ENCODE data around the gene CCDC178. TPM values are rescaled to one million over a fixed set of nuclear protein-coding genes. Genes with fewer than 3 reads are reported as not detected.
"Not testable (repeated sequence)": the region's sequence is repeated elsewhere in the genome, so short reads cannot be mapped to it uniquely, and the experiment has no call there.

Gene CCDC178
- total RNA-seq, 1 donor from 2014 or later: 0.27 TPM

GRCh38 chr18:33169218-33169617, 271.3 kb downstream of the CCDC178 start:
- no peak for DNase-seq
- intact Hi-C loops (cut with micrococcal nuclease): no loop called here
- no peak for TF ChIP-seq CTCF (IDR thresholded peaks at IDR 0.05; ENCODE audit: borderline replicate concordance)

GRCh38 chr18:33164121-33164520, 276.4 kb downstream of the CCDC178 start:
- H3K4me3 ChIP-seq; H3K9me3 ChIP-seq (replicated peaks); H3K27ac ChIP-seq (replicated peaks); H3K4me1 ChIP-seq; intact Hi-C loops (cut with micrococcal nuclease); H3K27me3 ChIP-seq (ENCODE audit: low read depth); DNase-seq; H3K36me3 ChIP-seq: not testable (repeated sequence)

More at GRCh38 chr18:33169218-33169617, 271.3 kb downstream of the CCDC178 start:
- no peaks in the 10 kb centered on the region for H3K27me3 ChIP-seq (ENCODE audit: low read depth)
- H3K9me3 ChIP-seq (replicated peaks): peaks cover 7% of the 10 kb centered on the region
- no peaks in the 10 kb centered on the region for H3K4me1 ChIP-seq
- no peaks in the 10 kb centered on the region for H3K36me3 ChIP-seq
- H3K27ac ChIP-seq (replicated peaks): no peak overlapping the region
- H3K4me3 ChIP-seq: no peak overlapping the region

GRCh38 chr18:33161131-33161530, 279.4 kb downstream of the CCDC178 start:
- Histone ChIP-seq H3K27me3 (ENCODE audit: low read depth) (no peaks in the 10 kb centered on the region), H3K9me3 (replicated peaks) (no peaks in the 10 kb centered on the region), H3K36me3 (no peaks in the 10 kb centered on the region), H3K4me3 (no peak overlapping the region), H3K27ac (replicated peaks) (no peak overlapping the region), H3K4me1 (no peaks in the 10 kb centered on the region)
- no peak for TF ChIP-seq CTCF (IDR thresholded peaks at IDR 0.05; ENCODE audit: borderline replicate concordance)
- intact Hi-C loops (cut with micrococcal nuclease): no loop called here
- DNase-seq: no peak

- no peak overlapping the region for H3K4me3 ChIP-seq
- H3K9me3 ChIP-seq (replicated peaks): no peaks in the 10 kb centered on the region
- H3K4me1 ChIP-seq: no peaks in the 10 kb centered on the region
- no peak for TF ChIP-seq CTCF (IDR thresholded peaks at IDR 0.05; ENCODE audit: borderline replicate concordance)
- no peak overlapping the region for H3K27ac ChIP-seq (replicated peaks)
- DNase-seq: no peak
- H3K36me3 ChIP-seq: no peaks in the 10 kb centered on the region
- H3K27me3 ChIP-seq (ENCODE audit: low read depth): no peaks in the 10 kb centered on the region
- intact Hi-C loops (cut with micrococcal nuclease): no loop called here
Measured at GRCh38 chr18:33159151-33159550, 281.4 kb downstream of the CCDC178 start.

- no peak for DNase-seq
- Histone ChIP-seq H3K4me3 (no peak overlapping the region), H3K36me3 (no peaks in the 10 kb centered on the region), H3K27me3 (ENCODE audit: low read depth) (no peaks in the 10 kb centered on the region), H3K27ac (replicated peaks) (no peak overlapping the region), H3K9me3 (replicated peaks) (no peaks in the 10 kb centered on the region), H3K4me1 (no peaks in the 10 kb centered on the region)
- no peak for TF ChIP-seq CTCF (IDR thresholded peaks at IDR 0.05; ENCODE audit: borderline replicate concordance)
- intact Hi-C loops (cut with micrococcal nuclease): no loop called here
Measured at GRCh38 chr18:33157893-33158292, 282.6 kb downstream of the CCDC178 start.

- TF ChIP-seq CTCF (IDR thresholded peaks at IDR 0.05; ENCODE audit: borderline replicate concordance): no peak
- Histone ChIP-seq H3K27ac (replicated peaks) (no peak overlapping the region), H3K27me3 (ENCODE audit: low read depth) (no peaks in the 10 kb centered on the region), H3K9me3 (replicated peaks) (no peaks in the 10 kb centered on the region), H3K36me3 (no peaks in the 10 kb centered on the region), H3K4me3 (no peak overlapping the region), H3K4me1 (no peaks in the 10 kb centered on the region)
- no peak for DNase-seq
- intact Hi-C loops (cut with micrococcal nuclease): no loop called here
Measured at GRCh38 chr18:33156906-33157470, 283.5 kb downstream of the CCDC178 start.
